Hematopoietic multipotent progenitor cell treated with erythropoietin and hydrocortisone succinate and interleukin-3 and kit ligand, for 8 days (in vitro differentiated cells): Measurements from ENCODE around the gene IL1B.

Experiments
- DNase-seq: peaks from one replicate; pipeline ENCODE4 v3.0.0-alpha.2; 2015

Gene IL1B

GRCh38 chr2:112829101-112829960, 7.2 kb downstream of the IL1B start:
- peak; percentile 88 for DNase-seq

- DNase-seq: no peak
Measured at GRCh38 chr2:112828251-112828691, 8.3 kb downstream of the IL1B start.

GRCh38 chr2:112827604-112828185, 8.9 kb downstream of the IL1B start:
- DNase-seq: no peak

GRCh38 chr2:112827009-112827408, 9.6 kb downstream of the IL1B start:
- no peak for DNase-seq

- no peak for DNase-seq
Measured at GRCh38 chr2:112825706-112826105, 10.9 kb downstream of the IL1B start.

GRCh38 chr2:112824694-112825085, 11.9 kb downstream of the IL1B start:
- no peak for DNase-seq

GRCh38 chr2:112821682-112822081, 14.9 kb downstream of the IL1B start:
- no peak for DNase-seq

- no peak for DNase-seq
Measured at GRCh38 chr2:112821142-112821541, 15.4 kb downstream of the IL1B start.

- no peak for DNase-seq
Measured at GRCh38 chr2:112820343-112820742, 16.2 kb downstream of the IL1B start.

GRCh38 chr2:112819081-112819480, 17.5 kb downstream of the IL1B start:
- DNase-seq: no peak

GRCh38 chr2:112818094-112818902, 18.3 kb downstream of the IL1B start:
- DNase-seq: no peak

GRCh38 chr2:112817082-112817689, 19.4 kb downstream of the IL1B start:
- no peak for DNase-seq

- DNase-seq: no peak
Measured at GRCh38 chr2:112814278-112814677, 22.3 kb downstream of the IL1B start.

- peak; percentile 65 for DNase-seq
Measured at GRCh38 chr2:112813280-112813966, 23.2 kb downstream of the IL1B start.

- no peak for DNase-seq
Measured at GRCh38 chr2:112812318-112813267, 24.0 kb downstream of the IL1B start.

GRCh38 chr2:112811841-112812306, 24.7 kb downstream of the IL1B start:
- no peak for DNase-seq

- DNase-seq: no peak
Measured at GRCh38 chr2:112811276-112811831, 25.2 kb downstream of the IL1B start.

GRCh38 chr2:112809112-112809511, 27.5 kb downstream of the IL1B start:
- DNase-seq: no peak

GRCh38 chr2:112807233-112807807, 29.3 kb downstream of the IL1B start:
- no peak for DNase-seq

GRCh38 chr2:112805542-112805941, 31.0 kb downstream of the IL1B start:
- no peak for DNase-seq
